PC-3 (cell line): Measurements from ENCODE around the gene CTNNA2. TPM values are rescaled to one million over a fixed set of nuclear protein-coding genes. Genes with fewer than 3 reads are reported as not detected.

Source experiments
- ATAC-seq: fragments of 200-7000 bp; cut with Tn5 transposase; 2 replicates; pipeline ENCODE4 v1.9.1; 2020; ENCODE audit warnings: mild to moderate bottlenecking, moderate library complexity
- BruUV-seq: library from RNA; stranded (reverse); fragments of 400-500 nt; replicated peaks from 2 replicates; lab custom pipeline; 2021; lab: Mats Ljungman, UMichigan
- CTCF ChIA-PET: fragments of 300-600 bp; sonication (Branson Sonifier 250); formaldehyde crosslinking; loops from one replicate; lab custom pipeline; 2022; ENCODE audit warnings: antibody characterized with exemption; lab: Charles Lee
- POLR2A ChIA-PET: fragments of 300-600 bp; sonication (Branson Sonifier 250); formaldehyde crosslinking; loops from one replicate; lab custom pipeline; 2022; ENCODE audit warnings: antibody characterized with exemption; ENCODE audit not compliant: unreplicated experiment; lab: Charles Lee
- DNase-seq: peaks from one replicate; pipeline ENCODE4 v3.0.0-alpha.2; 2015
- H2AFZ ChIP-seq: fragments of 300-600 bp; sonication (generic); 2 replicates; pipeline ENCODE4 v1.6.0; 2016; ENCODE audit warnings: antibody characterized with exemption, low read length
- H3F3A ChIP-seq: fragments of 300-600 bp; sonication (generic); one replicate; pipeline ENCODE4 v1.6.0; 2017; ENCODE audit warnings: antibody characterized with exemption, low read length, control low read depth, mild to moderate bottlenecking; ENCODE audit not compliant: unreplicated experiment
- H3K27ac ChIP-seq: fragments of 300-600 bp; sonication (generic); 2 replicates; pipeline ENCODE4 v1.5.1; 2016; ENCODE audit warnings: mild to moderate bottlenecking, low read length
- H3K27me3 ChIP-seq: fragments of 300-600 bp; sonication (generic); 2 replicates; pipeline ENCODE4 v1.6.1; 2016; ENCODE audit warnings: low read length, mixed read lengths
- H3K36me3 ChIP-seq: fragments of 300-600 bp; sonication (generic); 2 replicates; pipeline ENCODE4 v1.6.1; 2016; ENCODE audit warnings: low read depth, mixed run types, low read length, mixed read lengths
- H3K4me1 ChIP-seq: fragments of 300-600 bp; sonication (generic); 2 replicates; pipeline ENCODE4 v1.5.1; 2016; ENCODE audit warnings: low read length; ENCODE audit not compliant: insufficient read depth
- H3K4me2 ChIP-seq: fragments of 300-600 bp; sonication (generic); 2 replicates; pipeline ENCODE4 v1.6.0; 2016; ENCODE audit warnings: low read length
- H3K4me3 ChIP-seq: fragments of 300-600 bp; sonication (generic); 2 replicates; pipeline ENCODE4 v1.5.1; 2016; ENCODE audit warnings: mild to moderate bottlenecking, low read length, mixed read lengths
- H3K79me2 ChIP-seq: fragments of 300-600 bp; sonication (generic); 2 replicates; pipeline ENCODE4 v1.6.1; 2017; ENCODE audit warnings: low read length, mixed read lengths
- H3K9ac ChIP-seq: fragments of 300-600 bp; sonication (generic); 2 replicates; pipeline ENCODE4 v1.6.0; 2016; ENCODE audit warnings: mild to moderate bottlenecking, low read length
- H3K9me2 ChIP-seq: fragments of 300-600 bp; sonication (generic); replicated peaks from 2 replicates; pipeline ENCODE4 v1.6.1; 2016; ENCODE audit warnings: mixed run types, low read length, mixed read lengths
- H3K9me3 ChIP-seq: fragments of 300-600 bp; sonication (generic); 2 replicates; pipeline ENCODE4 v1.6.1; 2016; ENCODE audit warnings: low read length, mixed read lengths
- H4K20me1 ChIP-seq: fragments of 300-600 bp; sonication (generic); 2 replicates; pipeline ENCODE4 v1.6.1; 2016; ENCODE audit warnings: low read length, mixed read lengths
- CTCF ChIP-seq: fragments of 300-600 bp; sonication (generic); conservative IDR thresholded peaks from 2 replicates; pipeline ENCODE4 v1.5.1; 2017; ENCODE audit warnings: antibody characterized with exemption, low read depth, mild to moderate bottlenecking, low read length
- EZH2 ChIP-seq: fragments of 300-600 bp; sonication (generic); IDR thresholded peaks from one replicate; pipeline ENCODE4 v1.6.1; 2017; ENCODE audit warnings: antibody characterized with exemption, mild to moderate bottlenecking, low read length; ENCODE audit not compliant: unreplicated experiment
- EZH2phosphoT487 ChIP-seq: fragments of 300-600 bp; sonication (generic); IDR thresholded peaks from 2 replicates; pipeline ENCODE4 v1.6.1; 2018; ENCODE audit warnings: mild to moderate bottlenecking, antibody characterized with exemption, low read length, borderline replicate concordance
- intact Hi-C: fragments of 100-400 bp; cut with micrococcal nuclease; formaldehyde crosslinking; loops from 2 replicates; pipeline ENCODE4 v1.9.0; 2023
- total RNA-seq: library from RNA; depleted of rRNA; stranded (reverse); fragments of >200 nt; gene quantifications from 2 replicates; pipeline ENCODE4 v1.2.3, GENCODE V29; 2014

CTNNA2 gene
- total RNA-seq, 1 experiment from 2014 or later, result not detected

- 0 out of 2 replicates have a peak, but pooled peaks cover 8% of the 10 kb centered on the region for H3K27me3 ChIP-seq
- no peaks in the 10 kb centered on the region for H3K36me3 ChIP-seq
- H3K27ac ChIP-seq, result no peak overlapping the region
- DNase-seq (no peak), ATAC-seq (no peak)
- H3K9ac ChIP-seq, result no peak overlapping the region
- intact Hi-C loops, result no loop called here
- H3K4me2 ChIP-seq, result no peak overlapping the region
- TF ChIP-seq EZH2 (no peak), CTCF (no peak)
- H3K4me3 ChIP-seq, result no peak overlapping the region
- no peaks in the 10 kb centered on the region for H3K9me2 ChIP-seq
- H2AFZ ChIP-seq, result no peak overlapping the region
- ChIA-PET POLR2A (no interaction called here), CTCF (no interaction called here)
- H3K9me3 ChIP-seq, result no peaks in the 10 kb centered on the region
- H3K79me2 ChIP-seq, result no peaks in the 10 kb centered on the region
- no peaks in the 10 kb centered on the region for H4K20me1 ChIP-seq
- no peaks in the 10 kb centered on the region for H3K4me1 ChIP-seq
- H3F3A ChIP-seq, result no peaks in the 10 kb centered on the region
- BruUV-seq, result no TSS peak
Observed at GRCh38 chr2:80068038-80068731, 555.3 kb downstream of the CTNNA2 start.

GRCh38 chr2:80070587-80070986 lies 557.7 kb downstream of the CTNNA2 start:
- TF ChIP-seq EZH2phosphoT487 (no peak), CTCF (no peak), EZH2 (no peak)
- intact Hi-C loops, result loop anchor here (5.0 kb wide), 1 partner anchor 427 kb away; no protein-coding TSS in a partner anchor
- no peak overlapping the region for H3K9ac ChIP-seq
- ChIA-PET POLR2A (no interaction called here), CTCF (no interaction called here)
- no peak for DNase-seq
- no peaks in the 10 kb centered on the region for H4K20me1 ChIP-seq
- no peak overlapping the region for H3K27ac ChIP-seq
- no peaks in the 10 kb centered on the region for H3F3A ChIP-seq
- ATAC-seq, result no peak
- H3K4me2 ChIP-seq, result no peak overlapping the region
- no peak overlapping the region for H2AFZ ChIP-seq
- H3K4me3 ChIP-seq, result no peak overlapping the region
- H3K4me1 ChIP-seq, result no peaks in the 10 kb centered on the region
- no peaks in the 10 kb centered on the region for H3K79me2 ChIP-seq
- H3K27me3 ChIP-seq, result 0 out of 2 replicates have a peak, but pooled peaks cover 8% of the 10 kb centered on the region
- no peaks in the 10 kb centered on the region for H3K9me3 ChIP-seq
- no peaks in the 10 kb centered on the region for H3K36me3 ChIP-seq
- no TSS peak for BruUV-seq
- H3K9me2 ChIP-seq, result no peaks in the 10 kb centered on the region

- ATAC-seq (no peak), DNase-seq (no peak)
- no peak overlapping the region for H3K4me3 ChIP-seq
- no peaks in the 10 kb centered on the region for H4K20me1 ChIP-seq
- no peak overlapping the region for H3K27ac ChIP-seq
- no peaks in the 10 kb centered on the region for H3K36me3 ChIP-seq
- H3K79me2 ChIP-seq, result no peaks in the 10 kb centered on the region
- BruUV-seq, result no TSS peak
- H3K4me1 ChIP-seq, result no peaks in the 10 kb centered on the region
- no peaks in the 10 kb centered on the region for H3K9me3 ChIP-seq
- CTCF ChIA-PET, result no interaction called here
- no peak overlapping the region for H2AFZ ChIP-seq
- H3K9me2 ChIP-seq, result no peaks in the 10 kb centered on the region
- POLR2A ChIA-PET, result no interaction called here
- no peaks in the 10 kb centered on the region for H3F3A ChIP-seq
- no peak overlapping the region for H3K9ac ChIP-seq
- no peak overlapping the region for H3K4me2 ChIP-seq
- intact Hi-C loops, result loop anchor here (5.0 kb wide), 1 partner anchor 425 kb away; no protein-coding TSS in a partner anchor
- TF ChIP-seq EZH2phosphoT487 (no peak), CTCF (no peak), EZH2 (no peak)
- H3K27me3 ChIP-seq, result 0 out of 2 replicates have a peak, but pooled peaks cover 8% of the 10 kb centered on the region
Observed at GRCh38 chr2:80071941-80072340, 559.1 kb downstream of the CTNNA2 start.
